CD14-positive monocyte (primary cell): ENCODE data around the gene ZXDC. TPM values are rescaled to one million over a fixed set of nuclear protein-coding genes. Genes with fewer than 3 reads are reported as not detected.

ENCODE experiments used
- DNase-seq, 3 donors: peaks; one replicate each; pipeline ENCODE4 v3.0.0-alpha.2; 2011 to 2022
- H2AFZ ChIP-seq: 2 replicates; pipeline ENCODE4 v1.6.0; 2012; ENCODE audit warnings: mild to moderate bottlenecking, low read depth, low read length, inconsistent platforms; ENCODE audit not compliant: insufficient read depth, poor library complexity, severe bottlenecking
- H3K27ac ChIP-seq, 2 donors: 1 replicate in 1 of 2; 2 replicates in 1 of 2; pipeline ENCODE4 v1.5.1; 2012 to 2013; ENCODE audit warnings: low read length in 2 of 2, control low read depth in 1 of 2, inconsistent platforms in 1 of 2, low read depth in 1 of 2, mild to moderate bottlenecking in 1 of 2
- H3K27me3 ChIP-seq, 2 donors: one replicate each; pipeline versions ENCODE4 v1.6.0 to v1.6.1; 2011 to 2013; ENCODE audit warnings: low read length in 2 of 2; ENCODE audit not compliant: control insufficient read depth in 2 of 2, insufficient read depth in 2 of 2
- H3K36me3 ChIP-seq, 2 donors: replicated peaks in 1 of 2; 1 replicate in 1 of 2; 2 replicates in 1 of 2; pipeline versions ENCODE4 v1.5.1 to v1.6.1; 2012 to 2013; ENCODE audit warnings: low read length in 2 of 2, control low read depth in 1 of 2, inconsistent platforms in 1 of 2, mild to moderate bottlenecking in 1 of 2; ENCODE audit not compliant: insufficient read depth in 2 of 2, control insufficient read depth in 1 of 2
- H3K4me1 ChIP-seq, 2 donors: 1 replicate in 1 of 2; 2 replicates in 1 of 2; pipeline versions ENCODE4 v1.5.1 to v1.6.1; 2012 to 2013; ENCODE audit warnings: low read length in 2 of 2, control low read depth in 1 of 2, inconsistent platforms in 1 of 2, mild to moderate bottlenecking in 1 of 2, moderate library complexity in 1 of 2; ENCODE audit not compliant: insufficient read depth in 2 of 2, control insufficient read depth in 1 of 2
- H3K4me2 ChIP-seq: replicated peaks from 2 replicates; pipeline ENCODE3; 2012; ENCODE audit warnings: low read length, moderate library complexity, mild to moderate bottlenecking; ENCODE audit not compliant: poor library complexity, severe bottlenecking; ENCODE audit errors: extremely low read depth
- H3K4me3 ChIP-seq, 3 experiments: fragments of 200-600 bp in 1 of 3; sonication (generic) in 1 of 3; replicated peaks in 1 of 3; 1 replicate in 2 of 3; 2 replicates in 1 of 3; pipeline ENCODE4 v1.5.1; 2011 to 2013; ENCODE audit warnings: low read length in 3 of 3, mild to moderate bottlenecking in 3 of 3, control low read depth in 2 of 3, low read depth in 2 of 3, inconsistent platforms in 1 of 3, moderate library complexity in 1 of 3
- H3K79me2 ChIP-seq: 2 replicates; pipeline ENCODE4 v1.6.0; 2012; ENCODE audit warnings: mild to moderate bottlenecking, control low read depth, inconsistent platforms, low read length, moderate library complexity; ENCODE audit not compliant: insufficient read depth
- H3K9ac ChIP-seq: 2 replicates; pipeline ENCODE4 v1.6.0; 2017; ENCODE audit warnings: low read length, mild to moderate bottlenecking; ENCODE audit not compliant: insufficient read depth, poor library complexity, severe bottlenecking
- H3K9me3 ChIP-seq, 2 donors: replicated peaks in 1 of 2; 1 replicate in 1 of 2; 2 replicates in 1 of 2; pipeline versions ENCODE4 v1.5.1 to v1.6.1; 2012 to 2013; ENCODE audit warnings: low read length in 2 of 2, control low read depth in 1 of 2; ENCODE audit not compliant: control insufficient read depth in 1 of 2, insufficient read depth in 1 of 2
- H4K20me1 ChIP-seq: 2 replicates; pipeline ENCODE4 v1.6.0; 2012; ENCODE audit warnings: mild to moderate bottlenecking, low read length, control low read depth, moderate library complexity; ENCODE audit not compliant: insufficient read depth
- H3K27ac Mint-ChIP-seq, 7 donors: one replicate each; pipeline ENCODE4 v1.8.0; 2020; ENCODE audit warnings: mild to moderate bottlenecking in 7 of 7, mixed read lengths in 7 of 7, moderate library complexity in 6 of 7, inconsistent platforms in 2 of 7
- H3K27me3 Mint-ChIP-seq, 3 donors: one replicate each; pipeline ENCODE4 v1.8.0; 2021 to 2022; ENCODE audit warnings: low read depth in 3 of 3, mild to moderate bottlenecking in 3 of 3, mixed read lengths in 3 of 3, moderate library complexity in 3 of 3, inconsistent platforms in 1 of 3
- H3K36me3 Mint-ChIP-seq, 2 donors: one replicate each; pipeline ENCODE4 v1.8.0; 2020; ENCODE audit warnings: mixed read lengths in 2 of 2, inconsistent platforms in 1 of 2, mild to moderate bottlenecking in 1 of 2
- H3K4me1 Mint-ChIP-seq: one replicate; pipeline ENCODE4 v1.8.0; 2020; ENCODE audit warnings: mild to moderate bottlenecking, mixed read lengths
- H3K4me3 Mint-ChIP-seq, 2 donors: one replicate each; pipeline ENCODE4 v1.8.0; 2020; ENCODE audit warnings: mild to moderate bottlenecking in 2 of 2, mixed read lengths in 2 of 2, moderate library complexity in 1 of 2
- H3K9me3 Mint-ChIP-seq, 7 donors: one replicate each; pipeline ENCODE4 v1.8.0; 2020 to 2022; ENCODE audit warnings: mixed read lengths in 7 of 7, mild to moderate bottlenecking in 6 of 7, moderate library complexity in 6 of 7, inconsistent platforms in 2 of 7
- WGBS: methylation state at CpG from one replicate; pipeline ENCODE4 v1.1.5; 2013; ENCODE audit warnings: missing lambda C conversion rate; ENCODE audit not compliant: insufficient coverage; 5-methylcytosine and 5-hydroxymethylcytosine counted together
- intact Hi-C, 2 donors: fragments of 100-400 bp; cut with micrococcal nuclease; formaldehyde crosslinking; loops; one replicate each; pipeline versions ENCODE4 v1.15.0 to v1.15.1; 2023
- polyA plus RNA-seq, 3 donors: library from polyadenylated mRNA; depleted of rRNA in 1 of 3; unstranded in 2 of 3; stranded (reverse) in 1 of 3; fragments of 300-500 nt in 2 of 3; fragments of >200 nt in 1 of 3; fragmentation: Illumina TruSeq in 2 of 3; gene quantifications; 1 replicate in 2 of 3; 2 replicates in 1 of 3; pipeline ENCODE4 v1.2.3, GENCODE V29; 2012 to 2021
- TF ChIP-seq, protein P1 (sequence below): fragments of 200-600 bp; IDR thresholded peaks from one replicate; pipeline ENCODE4 v1.8.0; 2022; ENCODE audit warnings: antibody characterized with exemption, mild to moderate bottlenecking

ZXDC gene
- polyA plus RNA-seq, 3 donors: 6.3 to 44.8 (median 9.7) TPM

DNA sequence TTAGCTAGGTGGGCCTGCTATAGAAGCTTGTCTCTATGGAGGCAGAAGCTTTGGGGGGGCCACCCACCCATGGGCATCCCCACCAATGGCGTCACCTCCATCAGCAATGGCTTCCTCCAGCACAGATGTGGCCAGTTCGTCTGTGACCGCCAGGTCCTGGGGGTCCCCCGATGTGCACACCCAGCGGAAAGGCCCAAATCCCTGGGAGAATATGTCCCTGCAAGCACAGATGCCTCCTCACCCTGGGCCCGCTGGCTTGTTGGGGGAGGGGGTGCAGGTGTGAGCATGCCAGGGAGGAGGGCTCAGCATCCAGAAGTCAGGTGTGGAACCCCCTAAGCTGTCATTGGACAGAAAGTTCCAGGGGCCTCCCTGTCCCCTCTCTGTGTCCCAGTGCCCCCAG, 22.3 kb upstream of the ZXDC start:
- Histone ChIP-seq H3K4me1 (no peaks in the 10 kb centered on the region), H3K9me3 (no peaks in the 10 kb centered on the region), H3K4me2 (no peak overlapping the region), H3K4me3 (no peak overlapping the region), H4K20me1 (no peaks in the 10 kb centered on the region), H3K27ac (no peak overlapping the region), H3K27me3 (no peaks in the 10 kb centered on the region), H2AFZ (no peak overlapping the region), H3K9ac (no peak overlapping the region), H3K36me3 (no peaks in the 10 kb centered on the region), H3K79me2 (no peaks in the 10 kb centered on the region)
- 100% methylated on average over 3 of the region's 6 CpGs for WGBS
- H3K27ac Mint-ChIP-seq: no peak overlapping the region
- peaks cover 0 to 4% (median 4%) of the 10 kb centered on the region in 3 donors for H3K27me3 Mint-ChIP-seq
- H3K36me3 Mint-ChIP-seq: no peaks in the 10 kb centered on the region
- H3K4me1 Mint-ChIP-seq: peaks cover 5% of the 10 kb centered on the region
- TF ChIP-seq, protein P1, sequence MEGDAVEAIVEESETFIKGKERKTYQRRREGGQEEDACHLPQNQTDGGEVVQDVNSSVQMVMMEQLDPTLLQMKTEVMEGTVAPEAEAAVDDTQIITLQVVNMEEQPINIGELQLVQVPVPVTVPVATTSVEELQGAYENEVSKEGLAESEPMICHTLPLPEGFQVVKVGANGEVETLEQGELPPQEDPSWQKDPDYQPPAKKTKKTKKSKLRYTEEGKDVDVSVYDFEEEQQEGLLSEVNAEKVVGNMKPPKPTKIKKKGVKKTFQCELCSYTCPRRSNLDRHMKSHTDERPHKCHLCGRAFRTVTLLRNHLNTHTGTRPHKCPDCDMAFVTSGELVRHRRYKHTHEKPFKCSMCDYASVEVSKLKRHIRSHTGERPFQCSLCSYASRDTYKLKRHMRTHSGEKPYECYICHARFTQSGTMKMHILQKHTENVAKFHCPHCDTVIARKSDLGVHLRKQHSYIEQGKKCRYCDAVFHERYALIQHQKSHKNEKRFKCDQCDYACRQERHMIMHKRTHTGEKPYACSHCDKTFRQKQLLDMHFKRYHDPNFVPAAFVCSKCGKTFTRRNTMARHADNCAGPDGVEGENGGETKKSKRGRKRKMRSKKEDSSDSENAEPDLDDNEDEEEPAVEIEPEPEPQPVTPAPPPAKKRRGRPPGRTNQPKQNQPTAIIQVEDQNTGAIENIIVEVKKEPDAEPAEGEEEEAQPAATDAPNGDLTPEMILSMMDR: no peak
- H3K4me3 Mint-ChIP-seq: no peak overlapping the region
- H3K9me3 Mint-ChIP-seq: no peaks in the 10 kb centered on the region
- intact Hi-C loops: no loop called here
- no peak for DNase-seq

DNA sequence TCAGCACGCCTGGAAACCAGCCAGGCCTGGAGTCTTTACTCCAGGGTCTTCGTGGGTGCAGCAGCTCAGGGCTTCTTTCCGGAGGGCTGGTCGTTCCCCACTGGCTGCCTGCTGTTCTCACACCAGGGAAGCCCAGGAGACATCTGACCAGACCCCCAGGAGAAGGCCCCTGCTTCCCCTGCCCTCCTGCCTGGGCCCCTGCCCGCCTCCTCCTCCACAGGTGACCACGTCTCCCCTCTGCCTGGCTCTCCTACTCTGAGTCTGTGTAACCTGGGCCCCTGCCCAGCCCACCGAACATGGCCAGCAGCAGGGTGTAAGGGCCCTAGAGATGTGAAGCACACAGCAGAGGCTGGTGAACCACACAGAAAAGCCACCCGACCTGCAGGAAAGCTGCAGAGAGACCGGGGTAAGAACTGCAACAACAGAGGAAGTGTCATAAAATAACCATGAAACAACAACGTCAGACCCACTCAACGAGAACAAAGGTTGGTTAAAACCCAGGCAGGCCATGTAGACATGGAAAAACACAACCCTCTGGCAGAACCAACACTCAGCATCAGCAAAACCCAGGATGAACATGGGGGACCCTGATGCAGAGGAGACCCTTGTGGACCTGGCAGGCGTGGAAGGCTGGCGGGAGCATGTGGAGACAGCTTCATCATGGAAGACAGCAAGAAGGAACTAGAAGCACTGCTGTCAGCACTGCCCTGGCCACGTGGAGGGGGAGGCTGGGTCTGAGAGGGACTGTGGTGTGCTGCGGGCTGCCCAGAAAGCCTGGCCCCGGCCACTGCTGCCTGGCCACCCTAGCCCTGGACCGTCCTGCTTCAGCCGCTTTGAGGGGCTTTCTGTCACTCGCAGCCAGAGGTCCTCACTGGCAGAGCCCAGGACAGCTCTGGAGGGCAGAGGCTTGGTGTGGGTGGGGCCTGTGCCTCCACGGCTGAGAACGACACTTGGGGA, 21.5 kb upstream of the ZXDC start:
- H3K4me1 ChIP-seq: no peaks in the 10 kb centered on the region
- Mint-ChIP-seq H3K4me3 (no peak overlapping the region), H3K9me3 (no peaks in the 10 kb centered on the region), H3K4me1 (peaks cover 5% of the 10 kb centered on the region), H3K36me3 (no peaks in the 10 kb centered on the region), H3K27ac (peak overlapping the region in 1 of 7 donors; percentile 54), H3K27me3 (peaks cover 0 to 4% (median 4%) of the 10 kb centered on the region in 3 donors)
- no peaks in the 10 kb centered on the region for H4K20me1 ChIP-seq
- TF ChIP-seq, protein P1: no peak
- no peak overlapping the region for H3K4me2 ChIP-seq
- 74% methylated on average over 20 of the region's 21 CpGs for WGBS
- H3K27ac ChIP-seq: no peak overlapping the region
- DNase-seq: no peak
- no peaks in the 10 kb centered on the region for H3K9me3 ChIP-seq
- no peaks in the 10 kb centered on the region for H3K27me3 ChIP-seq
- H3K36me3 ChIP-seq: no peaks in the 10 kb centered on the region
- no peaks in the 10 kb centered on the region for H3K79me2 ChIP-seq
- peak overlapping the region; percentile 17 for H2AFZ ChIP-seq
- H3K4me3 ChIP-seq: no peak overlapping the region
- intact Hi-C loops: no loop called here
- H3K9ac ChIP-seq: no peak overlapping the region
